GM18526 (cell line): ENCODE results near the gene SPSB3.

Experiments used
- POLR2A ChIP-seq: IDR thresholded peaks from 3 replicates; pipeline ENCODE4 v1.6.1; 2011; ENCODE audit not compliant: insufficient read length; ENCODE audit errors: extremely low read depth

The SPSB3 gene

DNA sequence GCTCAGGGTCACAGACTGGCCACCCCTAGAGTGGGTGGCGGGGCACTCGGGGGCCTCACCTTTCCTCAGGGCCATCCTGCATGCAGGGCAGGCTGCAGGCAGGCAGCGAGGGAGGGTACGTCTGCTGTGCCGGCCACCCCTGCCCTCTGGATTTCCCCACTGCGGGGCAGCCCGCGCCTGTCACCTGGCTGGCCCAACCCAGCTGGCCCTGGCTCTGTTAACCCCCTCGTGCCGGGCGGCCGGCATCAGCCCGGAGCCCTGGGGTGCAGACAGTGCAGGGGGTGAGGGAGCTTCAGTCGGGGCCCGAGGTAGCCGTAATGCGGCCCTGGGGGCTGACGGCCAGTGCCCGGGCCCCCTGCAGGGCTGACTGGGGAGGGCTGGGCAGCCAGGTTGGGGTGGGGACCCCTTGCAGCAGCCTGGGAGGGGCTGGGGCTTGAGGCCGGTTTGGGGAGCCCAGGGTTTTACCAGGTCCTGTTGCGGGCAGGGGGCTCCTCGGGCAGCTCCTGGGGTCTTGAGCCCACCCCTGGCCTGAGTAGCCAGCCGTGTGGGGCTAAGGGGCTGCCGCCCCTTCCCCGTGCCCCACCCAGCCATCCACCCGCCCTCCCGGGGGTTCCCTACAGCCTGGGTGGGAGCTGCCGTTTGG lies 11.3 kb upstream of the SPSB3 start, which contains the start of gene IGFALS:
IGFALS (minus strand) TSS at position 128 of the 643 bp plus-strand sequence; CDS start at position 75, 53 bp downstream.
- TF ChIP-seq POLR2A = no peak

DNA sequence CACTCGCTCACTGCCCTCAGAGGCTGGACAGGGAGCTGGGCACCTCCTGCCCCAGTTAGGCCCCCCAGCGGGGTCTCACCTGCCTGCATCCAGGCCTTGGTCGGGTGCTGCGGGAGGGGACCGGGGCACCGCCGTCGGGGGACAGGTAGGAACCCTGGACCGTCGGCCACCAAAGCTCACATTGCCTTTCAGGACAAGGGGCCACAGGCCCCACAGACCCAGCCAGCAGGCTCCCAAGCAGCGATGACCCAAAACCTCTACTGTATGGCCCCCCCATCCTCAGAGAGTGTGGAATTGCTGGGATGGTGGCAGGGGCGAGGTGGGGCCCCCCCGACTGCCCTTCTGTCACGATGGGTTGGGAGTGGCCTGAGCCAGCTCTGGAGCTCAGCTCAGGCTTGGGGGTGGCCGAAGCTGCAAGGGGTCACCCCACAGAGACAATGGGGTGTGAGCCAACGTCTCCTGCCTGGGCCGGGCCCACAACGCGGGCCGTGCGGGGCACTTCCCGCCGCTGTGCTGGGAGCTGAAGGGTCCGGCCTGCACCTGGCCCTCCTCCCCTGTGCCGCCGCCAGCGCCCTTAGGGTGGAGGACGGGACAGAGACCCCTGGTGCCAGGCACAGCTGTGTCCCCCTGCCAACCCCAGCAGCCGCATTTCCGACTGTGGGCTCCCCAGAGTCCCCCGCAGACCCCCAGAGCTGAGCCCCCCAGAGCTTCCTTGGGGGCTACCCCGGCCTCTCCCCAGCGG lies 10.6 kb upstream of the SPSB3 start:
- no peak for TF ChIP-seq POLR2A

DNA sequence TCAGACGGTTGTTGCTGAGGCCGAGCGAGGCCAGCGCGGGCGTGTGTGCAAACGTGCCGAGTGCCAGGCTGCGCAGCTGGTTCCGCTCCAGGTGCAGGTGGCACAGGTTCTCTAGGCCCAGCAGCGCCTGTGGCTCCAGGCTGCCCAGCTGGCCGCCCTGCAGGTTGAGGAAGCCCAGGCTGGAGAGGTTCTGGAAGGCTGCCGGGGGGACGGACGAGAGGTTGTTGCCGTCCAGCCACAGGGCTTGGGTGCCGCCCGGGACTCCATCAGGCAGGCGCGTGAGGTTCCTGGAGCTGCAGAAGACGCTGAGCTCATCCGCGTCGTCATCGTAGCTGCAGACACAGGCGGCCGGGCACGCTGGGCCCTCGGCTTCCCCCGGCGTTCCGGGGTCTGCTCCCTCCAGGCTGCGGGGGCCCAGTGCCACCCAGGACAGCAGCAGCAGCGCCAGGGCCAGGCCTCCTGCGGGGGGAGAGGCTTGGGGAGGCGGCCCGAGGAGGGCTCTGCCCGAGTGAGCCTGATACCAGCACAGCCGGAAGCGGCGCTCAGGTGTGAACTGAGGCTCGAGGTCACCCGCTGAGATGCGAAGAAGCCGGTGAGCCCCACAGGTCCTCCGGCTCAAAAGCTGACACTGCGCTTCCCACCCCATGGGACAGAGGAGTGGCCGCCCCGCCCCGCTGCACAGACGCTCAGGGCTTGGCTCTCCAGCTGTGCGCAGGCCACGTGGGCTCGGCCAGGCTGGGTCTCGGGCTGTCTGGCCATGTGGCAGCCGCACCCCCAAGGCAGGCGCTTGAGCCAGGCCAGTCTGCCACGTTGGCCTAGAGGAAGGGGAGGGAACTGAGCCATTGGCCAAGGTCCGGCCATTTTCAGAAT lies 9.8 kb upstream of the SPSB3 start:
- no peak for TF ChIP-seq POLR2A

DNA sequence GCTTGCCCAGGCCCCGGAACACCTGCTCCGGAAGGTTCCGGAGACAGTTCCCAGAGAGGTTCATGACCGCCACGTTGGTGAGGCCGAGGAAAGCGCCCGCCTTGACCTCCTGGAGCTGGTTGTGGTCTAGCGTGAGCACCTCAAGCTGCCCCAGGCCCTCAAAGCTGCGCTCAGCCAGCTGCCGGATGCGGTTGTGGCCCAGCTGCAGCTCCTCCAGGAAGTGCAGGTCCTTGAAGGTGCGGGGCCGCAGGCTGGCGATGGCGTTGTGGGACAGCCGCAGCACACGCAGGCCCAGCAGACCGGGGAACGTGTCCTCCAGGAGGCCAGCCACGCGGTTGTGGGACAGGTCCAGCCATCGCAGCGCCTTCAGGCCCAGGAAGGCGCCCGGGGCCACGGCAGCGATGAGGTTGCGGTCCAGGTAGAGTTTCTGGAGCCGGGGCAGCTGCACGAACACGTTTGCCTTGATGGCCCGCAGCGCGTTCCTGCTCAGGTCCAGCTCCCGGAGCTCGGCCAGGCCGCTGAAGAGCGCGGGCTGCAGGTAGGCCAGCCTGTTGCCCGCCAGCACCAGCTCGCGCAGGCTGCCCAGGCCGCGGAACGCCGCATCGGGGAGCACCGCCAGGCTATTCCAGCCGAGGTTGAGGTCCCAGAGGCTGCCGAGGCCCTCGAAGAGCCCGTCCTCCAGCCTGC lies 9.0 kb upstream of the SPSB3 start:
- TF ChIP-seq POLR2A = no peak

DNA sequence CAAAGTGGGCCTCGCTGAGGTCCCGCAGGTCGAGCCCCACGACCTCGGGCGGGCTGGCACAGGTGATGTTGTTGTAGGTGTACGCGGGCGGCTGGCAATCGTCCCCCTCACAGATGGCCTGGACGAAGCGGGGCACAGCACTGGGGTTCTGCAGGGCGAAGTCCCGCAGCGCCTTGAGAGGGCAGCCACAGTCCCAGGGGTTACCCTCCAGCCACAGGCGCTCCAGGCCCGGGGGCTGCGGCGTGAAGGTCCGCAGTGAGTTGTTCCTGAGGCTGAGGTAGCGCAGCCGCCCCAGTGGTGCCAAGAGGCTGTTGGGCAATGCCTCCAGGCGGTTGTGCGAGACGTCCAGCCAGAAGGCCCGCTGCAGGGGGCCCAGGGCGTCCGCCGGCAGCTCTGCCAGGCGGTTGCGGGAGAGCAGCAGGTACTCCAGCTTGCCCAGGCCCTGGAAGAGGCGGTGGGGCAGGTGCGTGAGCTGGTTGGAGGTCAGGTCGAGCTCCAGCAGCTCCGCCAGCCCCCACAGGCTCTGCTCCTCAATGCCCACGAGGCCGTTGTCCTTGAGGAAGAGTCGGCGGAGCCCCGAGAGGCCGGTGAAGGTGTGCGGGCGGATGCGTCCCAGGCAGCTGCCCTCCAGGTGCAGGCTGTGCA lies 8.4 kb upstream of the SPSB3 start:
- TF ChIP-seq POLR2A = no peak

DNA sequence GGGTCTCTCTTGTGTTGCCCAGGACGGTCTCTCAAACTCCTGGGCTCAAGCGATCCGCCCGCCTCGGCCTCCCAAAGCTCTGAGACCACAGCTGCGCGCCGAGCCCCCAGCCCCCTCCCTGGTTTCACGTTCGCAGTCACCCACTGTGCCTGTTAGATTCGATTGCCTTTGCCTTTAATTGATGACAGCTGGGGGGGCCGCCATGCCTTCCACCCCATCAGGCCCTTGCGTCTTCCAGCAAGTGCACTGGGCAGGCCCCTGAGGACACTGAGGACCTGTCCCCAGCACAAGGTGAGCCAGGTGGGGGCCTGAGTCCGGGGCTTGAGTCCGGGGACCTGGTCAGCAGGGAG lies 7.9 kb upstream of the SPSB3 start:
- TF ChIP-seq POLR2A = no peak

DNA sequence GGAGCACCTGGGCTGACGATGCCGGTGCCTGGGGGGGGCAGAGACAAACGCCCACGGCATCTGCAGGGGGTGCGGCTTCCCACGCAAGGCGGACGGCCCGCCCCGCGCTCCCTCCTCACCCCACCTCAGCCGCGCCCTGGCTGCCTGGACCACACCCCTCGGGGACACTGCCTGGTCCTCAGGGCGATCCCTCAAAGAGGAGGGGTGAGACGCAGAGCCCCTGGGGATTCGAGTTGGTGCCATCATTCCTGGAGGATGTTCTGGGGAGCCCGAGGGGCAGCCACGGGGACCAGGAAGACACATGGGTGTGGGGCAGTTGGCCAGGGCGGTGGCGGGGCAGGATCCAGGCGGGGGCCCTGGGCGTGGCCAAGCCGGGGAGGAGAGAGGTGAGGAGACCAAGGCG lies 7.3 kb upstream of the SPSB3 start:
- no peak for TF ChIP-seq POLR2A

DNA sequence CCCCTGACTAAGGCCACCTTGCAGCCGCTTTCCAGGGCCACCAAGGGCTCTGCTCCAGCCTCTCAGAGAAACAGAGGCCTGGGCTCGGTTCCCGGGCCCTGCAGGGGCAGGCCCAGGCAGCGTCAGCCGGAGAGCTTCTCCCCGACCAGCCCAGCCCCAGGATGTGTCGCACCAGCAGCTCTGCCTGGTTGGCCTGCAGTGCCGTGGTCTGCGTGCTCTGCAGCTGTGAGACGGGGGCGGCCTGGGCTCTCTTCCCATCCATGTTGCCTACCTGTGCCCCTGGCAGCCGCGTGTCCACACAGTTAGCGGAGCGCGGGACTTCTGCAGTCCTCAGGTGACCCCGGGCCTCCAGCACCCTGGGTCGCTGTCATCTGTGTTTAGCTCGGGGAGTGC lies 6.3 kb upstream of the SPSB3 start:
- TF ChIP-seq POLR2A = no peak

DNA sequence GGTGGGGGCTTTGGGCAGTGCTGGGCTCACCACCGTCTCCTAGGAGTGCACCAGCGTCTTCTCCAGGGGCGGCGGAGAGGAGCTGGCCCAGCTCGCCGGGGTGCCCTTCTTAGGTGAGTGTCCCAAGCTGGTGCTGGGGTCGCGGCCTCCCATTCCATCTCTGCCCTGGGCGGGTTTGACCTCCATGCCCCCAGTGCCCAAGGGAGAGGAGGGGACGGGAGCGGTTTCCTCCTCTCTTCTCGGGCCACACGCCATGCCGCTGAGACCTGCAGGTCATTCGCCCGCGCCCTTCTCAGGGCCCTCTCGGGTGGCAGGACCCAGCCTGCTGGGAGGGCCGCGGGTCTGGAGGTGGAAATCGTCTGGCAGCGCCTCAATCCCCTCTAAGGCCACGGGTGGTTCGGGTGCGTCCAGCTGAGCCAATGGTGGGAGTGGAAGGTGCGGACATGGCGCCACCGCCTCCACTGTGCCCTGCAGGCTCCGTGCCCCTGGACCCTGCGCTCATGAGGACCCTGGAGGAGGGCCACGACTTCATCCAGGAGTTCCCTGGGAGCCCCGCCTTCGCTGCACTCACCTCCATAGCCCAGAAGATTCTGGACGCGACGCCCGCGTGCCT lies 5.8 kb upstream of the SPSB3 start:
- TF ChIP-seq POLR2A = no peak

DNA sequence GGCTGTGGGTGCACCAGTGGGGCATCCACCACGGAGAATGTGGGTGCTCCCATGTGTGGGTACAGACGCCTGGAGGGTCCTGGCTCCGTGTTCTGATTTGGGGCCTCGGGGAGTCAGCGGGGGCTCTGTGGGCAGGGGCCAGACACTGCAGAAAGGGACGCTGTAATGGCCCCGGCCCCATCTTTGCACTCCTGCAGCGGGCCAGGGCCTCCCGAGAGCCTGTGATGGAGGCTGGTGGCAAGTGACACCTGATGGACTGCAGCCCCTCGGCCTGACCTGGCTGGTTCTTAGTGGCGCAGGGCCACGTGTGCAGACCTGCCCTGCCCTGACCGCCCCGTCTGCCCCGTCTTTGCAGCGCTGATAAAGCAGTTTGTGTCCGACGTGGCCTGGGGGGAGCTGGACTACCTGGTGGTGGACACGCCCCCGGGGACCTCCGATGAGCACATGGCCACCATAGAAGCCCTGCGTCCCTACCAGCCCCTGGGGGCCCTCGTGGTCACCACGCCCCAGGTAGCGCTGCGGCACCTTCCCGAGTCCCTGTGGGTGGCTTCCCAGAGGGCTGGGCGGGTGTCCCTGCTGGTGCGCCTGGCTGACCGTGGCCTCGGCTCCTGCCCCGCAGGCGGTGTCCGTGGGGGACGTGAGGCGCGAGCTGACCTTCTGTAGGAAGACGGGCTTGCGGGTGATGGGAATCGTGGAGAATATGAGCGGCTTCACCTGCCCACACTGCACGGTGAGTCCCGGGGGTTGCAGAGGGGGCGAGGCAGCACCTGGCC lies 5.1 kb upstream of the SPSB3 start:
- TF ChIP-seq POLR2A = no peak

DNA sequence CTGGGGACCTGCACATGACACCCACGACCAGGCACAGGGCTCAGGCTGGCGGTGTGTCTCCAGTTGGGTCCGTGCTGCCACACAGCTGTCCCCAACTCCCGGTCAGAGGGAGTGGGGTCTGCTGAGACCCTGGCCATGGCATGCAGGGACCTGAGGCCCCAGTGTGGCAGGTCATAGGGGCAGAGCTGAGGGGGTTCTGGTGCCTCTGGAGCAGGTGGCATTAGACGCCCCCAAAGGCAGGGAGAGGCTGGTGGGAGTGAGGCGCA lies 4.6 kb upstream of the SPSB3 start:
- TF ChIP-seq POLR2A = no peak

DNA sequence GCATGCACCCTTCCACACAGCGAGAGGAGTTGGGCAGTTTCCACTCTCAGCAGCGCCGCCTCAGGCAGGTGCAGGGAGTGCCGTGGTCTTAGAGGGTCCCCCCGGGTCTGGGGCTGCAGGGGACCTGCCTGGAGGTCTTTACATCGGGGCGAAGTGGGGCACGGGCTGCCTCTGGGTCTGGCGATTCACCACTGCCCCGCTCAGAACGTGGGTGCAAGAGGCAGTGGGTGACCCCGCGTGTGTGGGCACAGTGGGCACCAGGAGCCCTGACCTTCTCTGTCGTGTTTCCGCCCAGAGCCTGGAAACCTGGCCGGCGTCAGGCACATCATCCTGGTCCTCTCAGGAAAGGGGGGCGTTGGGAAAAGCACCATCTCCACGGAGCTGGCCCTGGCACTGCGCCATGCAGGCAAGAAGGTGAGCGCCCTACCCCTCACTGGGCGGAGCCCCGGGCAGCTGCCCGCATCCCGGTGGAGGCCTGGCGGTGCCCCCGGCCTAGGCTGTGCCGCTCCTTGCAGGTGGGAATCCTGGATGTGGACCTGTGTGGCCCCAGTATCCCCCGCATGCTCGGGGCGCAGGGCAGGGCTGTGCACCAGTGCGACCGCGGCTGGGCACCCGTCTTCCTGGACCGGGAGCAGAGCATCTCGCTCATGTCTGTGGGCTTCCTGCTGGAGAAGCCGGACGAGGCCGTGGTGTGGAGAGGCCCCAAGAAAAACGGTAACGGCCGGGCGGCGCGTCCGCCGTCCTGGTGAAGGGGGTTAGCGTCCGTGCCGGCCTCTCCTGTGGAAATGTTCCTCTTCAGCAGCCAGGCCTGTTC lies 4.1 kb upstream of the SPSB3 start:
- no peak for TF ChIP-seq POLR2A

DNA sequence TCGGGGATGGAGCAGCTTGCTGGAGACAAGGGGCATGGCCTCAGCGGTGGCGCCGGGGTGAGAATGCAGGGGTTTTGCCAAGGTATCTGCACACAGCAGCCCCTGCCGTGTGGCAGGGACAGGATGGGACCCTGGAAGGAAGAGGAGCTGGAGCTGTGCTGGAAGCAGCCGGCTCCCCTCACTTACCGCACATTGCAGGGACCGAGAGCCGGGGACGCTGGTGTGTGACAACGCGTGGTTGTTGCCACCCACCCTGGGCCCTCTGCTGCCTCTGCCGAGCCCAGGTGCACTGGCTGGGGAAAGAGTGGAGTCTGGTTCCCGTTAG lies 3.4 kb upstream of the SPSB3 start:
- TF ChIP-seq POLR2A = no peak

DNA sequence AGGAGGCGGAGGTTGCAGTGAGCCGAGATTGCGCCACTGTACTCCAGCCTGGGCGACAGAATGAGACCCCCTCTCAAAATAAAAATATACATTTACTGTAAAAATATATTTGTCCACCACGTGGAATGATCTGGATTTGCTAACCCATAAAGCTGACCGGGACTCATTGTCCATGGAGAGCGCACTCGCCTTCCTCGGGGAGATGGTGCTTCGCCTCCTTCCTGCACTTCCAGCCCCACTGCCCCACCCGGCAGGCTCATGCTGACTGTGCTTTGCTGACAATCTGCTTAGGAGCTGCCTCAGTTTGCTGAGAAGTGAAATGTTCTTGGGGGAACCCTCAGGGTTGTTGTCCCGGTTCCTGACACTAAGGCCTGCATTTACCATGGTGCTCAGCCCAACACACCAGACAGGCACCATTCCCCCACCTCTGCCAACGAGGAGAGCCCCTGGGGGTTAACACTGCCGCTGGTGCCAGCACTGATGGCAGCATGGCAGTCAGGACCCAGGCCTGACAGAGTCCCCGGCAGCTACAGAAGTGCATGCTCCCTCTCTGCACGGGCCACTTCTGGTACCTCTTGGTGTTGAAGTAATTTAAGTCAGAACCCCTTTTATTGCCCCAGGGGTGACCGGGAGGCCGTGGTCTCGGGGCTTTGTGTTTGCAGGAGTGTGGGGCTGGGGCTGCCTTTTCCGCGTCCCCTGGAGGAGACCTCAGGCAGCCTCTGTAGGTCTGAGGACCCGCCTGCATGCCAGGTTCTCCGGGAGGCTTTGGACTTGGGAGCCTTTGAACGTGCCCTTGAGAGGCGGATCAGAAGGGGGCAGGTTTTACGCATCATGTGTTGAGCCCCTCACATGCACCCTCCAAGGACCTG lies 2.8 kb upstream of the SPSB3 start:
- TF ChIP-seq POLR2A = no peak
